K562 (cell line): ENCODE results near the gene DGLUCY. TPM values are rescaled to one million over a fixed set of nuclear protein-coding genes. Genes with fewer than 3 reads are reported as not detected.
"Not testable (repeated sequence)": the region's sequence is repeated elsewhere in the genome, so short reads cannot be mapped to it uniquely, and the experiment has no call there.

Source experiments
- ATAC-seq: fragments of 200-7000 bp; cut with Tn5 transposase; 3 replicates; pipeline ENCODE4 v1.9.1; 2020; ENCODE audit warnings: moderate library complexity
- BruUV-seq: library from RNA; stranded (reverse); fragments of 400-500 nt; replicated peaks from 2 replicates; lab custom pipeline; 2021; lab: Mats Ljungman, UMichigan
- CTCF ChIA-PET: fragments of 300-600 bp; formaldehyde crosslinking; extraction: SDS; loops from one replicate; lab custom pipeline; 2021; ENCODE audit warnings: low intra/inter-chr PET ratio; lab: Yijun Ruan, JAX
- POLR2A ChIA-PET: fragments of 300-600, 350-650 bp; sonication (Branson Sonifier 250); formaldehyde crosslinking; extraction: SDS; loops from one replicate; lab custom pipeline; 2021; ENCODE audit warnings: antibody characterized with exemption, inconsistent platforms; lab: Yijun Ruan, JAX
- DNase-seq, 4 experiments: peaks; one replicate each; pipeline versions ENCODE4 v3.0.0 to v3.0.0-alpha.2; 2011 to 2018; ENCODE audit warnings: low spot score in 3 of 4, mixed read lengths in 3 of 4; ENCODE audit errors: extremely low read depth in 1 of 4
- FAIRE-seq: peaks from 2 replicates; lab custom pipeline; 2011; peaks lifted over from hg19 to GRCh38; lab: Jason Lieb, UNC
- H2AFZ ChIP-seq: 2 replicates; pipeline ENCODE4 v1.6.0; 2011; ENCODE audit warnings: low read depth, low read length, control low read depth, inconsistent platforms
- H3K27ac ChIP-seq: fragments of 200-600 bp; 3 replicates; pipeline ENCODE4 v1.8.0; 2011; ENCODE audit warnings: low read depth, mild to moderate bottlenecking, control low read depth, inconsistent platforms, low read length, moderate library complexity, mixed read lengths; ENCODE audit errors: extremely low read depth
- H3K27me3 ChIP-seq, 2 experiments: fragments of 300-600 bp in 1 of 2; 2 replicates in 1 of 2; 3 replicates in 1 of 2; pipeline versions ENCODE4 v1.6.0 to v1.8.0; 2011; ENCODE audit warnings: inconsistent platforms in 2 of 2, low read length in 2 of 2, mild to moderate bottlenecking in 1 of 2, mixed read lengths in 1 of 2, moderate library complexity in 1 of 2; ENCODE audit not compliant: control insufficient read depth in 2 of 2, insufficient read depth in 2 of 2
- H3K36me3 ChIP-seq: fragments of 300-600 bp; 3 replicates; pipeline ENCODE4 v1.8.0; 2011; ENCODE audit warnings: mild to moderate bottlenecking, low read length, inconsistent platforms; ENCODE audit not compliant: control insufficient read depth, insufficient read depth
- H3K4me1 ChIP-seq, 2 experiments: fragments of 200-600 bp in 1 of 2; replicated peaks in 1 of 2; 2 replicates in 1 of 2; 3 replicates in 1 of 2; pipeline versions ENCODE4 v1.5.1 to v1.8.0; 2011; ENCODE audit warnings: inconsistent platforms in 2 of 2, low read length in 2 of 2, mild to moderate bottlenecking in 1 of 2, mixed read lengths in 1 of 2, moderate library complexity in 1 of 2; ENCODE audit not compliant: control insufficient read depth in 2 of 2, insufficient read depth in 2 of 2
- H3K4me2 ChIP-seq: 2 replicates; pipeline ENCODE4 v1.6.1; 2011; ENCODE audit warnings: low read length, control low read depth, inconsistent platforms, mixed read lengths; ENCODE audit not compliant: insufficient read depth
- H3K4me3 ChIP-seq: fragments of 200-600 bp; sonication (generic), shearing (Covaris generic); 2 replicates; pipeline ENCODE4 v1.5.1; 2016; ENCODE audit warnings: control low read depth, inconsistent platforms
- H3K79me2 ChIP-seq: fragments of 200-600 bp; 3 replicates; pipeline ENCODE4 v1.8.0; 2011; ENCODE audit warnings: low read length, inconsistent platforms; ENCODE audit not compliant: control insufficient read depth, insufficient read depth
- H3K9ac ChIP-seq, 2 experiments: 2 replicates each; pipeline versions ENCODE4 v1.6.0 to v1.6.1; 2011; ENCODE audit warnings: low read depth in 2 of 2, low read length in 2 of 2, control low read depth in 1 of 2, inconsistent platforms in 1 of 2, mild to moderate bottlenecking in 1 of 2, mixed read lengths in 1 of 2; ENCODE audit not compliant: insufficient read depth in 1 of 2
- H3K9me1 ChIP-seq: one replicate; pipeline ENCODE4 v1.6.0; 2011; ENCODE audit warnings: inconsistent platforms, mild to moderate bottlenecking, low read length, moderate library complexity; ENCODE audit not compliant: control insufficient read depth, insufficient read depth
- H3K9me3 ChIP-seq: replicated peaks from 2 replicates; pipeline ENCODE4 v1.5.1; 2011; ENCODE audit warnings: low read depth, low read length, inconsistent platforms; ENCODE audit not compliant: control insufficient read depth, insufficient read depth
- H4K20me1 ChIP-seq: replicated peaks from 2 replicates; pipeline ENCODE4 v1.6.1; 2011; ENCODE audit warnings: low read length, inconsistent platforms, mixed read lengths; ENCODE audit not compliant: control insufficient read depth, insufficient read depth
- CBX3 ChIP-seq, 2 experiments: IDR thresholded peaks; 1 replicate in 1 of 2; 2 replicates in 1 of 2; pipeline ENCODE4 v1.6.1; 2012; ENCODE audit warnings: inconsistent platforms in 2 of 2, low read length in 2 of 2, borderline replicate concordance in 1 of 2, control low read depth in 1 of 2
- CBX5 ChIP-seq: IDR thresholded peaks from 2 replicates; pipeline ENCODE4 v1.6.1; 2014; ENCODE audit warnings: low read depth, borderline replicate concordance
- TEAD4 ChIP-seq, 2 experiments: sonication (generic) in 1 of 2; formaldehyde crosslinking in 1 of 2; IDR thresholded peaks; 2 replicates each; pipeline versions ENCODE4 v1.6.1 to v1.8.0; 2012 to 2022; ENCODE audit warnings: borderline replicate concordance in 1 of 2, inconsistent platforms in 1 of 2, low read length in 1 of 2, mild to moderate bottlenecking in 1 of 2, missing genetic modification reagents in 1 of 2
- TRIM24 ChIP-seq, 2 experiments: fragments of 450-650 bp; IDR thresholded peaks; 2 replicates each; pipeline ENCODE4 v1.6.1; 2016
- TRIM28 ChIP-seq: fragments of 450-650 bp; IDR thresholded peaks from 2 replicates; pipeline ENCODE4 v1.6.1; 2017
- XRCC3 ChIP-seq: fragments of 450-650 bp; IDR thresholded peaks from 2 replicates; pipeline ENCODE4 v1.6.1; 2017; ENCODE audit warnings: mild to moderate bottlenecking, moderate library complexity
- ZBED1 ChIP-seq: IDR thresholded peaks from 2 replicates; pipeline ENCODE4 v1.6.1; 2014
- ZEB2 ChIP-seq: fragments of 450-650 bp; IDR thresholded peaks from 2 replicates; pipeline ENCODE4 v1.6.1; 2016
- ZNF280A ChIP-seq: fragments of 450-650 bp; IDR thresholded peaks from 2 replicates; pipeline ENCODE4 v1.6.1; 2018; ENCODE audit warnings: mild to moderate bottlenecking, low read depth; ENCODE audit not compliant: partially characterized antibody
- ZNF57 ChIP-seq: fragments of 450-650 bp; formaldehyde crosslinking; IDR thresholded peaks from 2 replicates; pipeline ENCODE4 v1.4.0; 2020; ENCODE audit warnings: mild to moderate bottlenecking, moderate library complexity
- WGBS: fragments of 100-300 bp; shearing (Covaris generic); methylation state at CpG from one replicate; pipeline ENCODE4 v1.1.6; 2016; ENCODE audit warnings: low coverage, mixed read lengths; ENCODE audit not compliant: insufficient coverage; ENCODE audit errors: missing lambda C conversion rate; 5-methylcytosine and 5-hydroxymethylcytosine counted together
- in situ Hi-C: fragments of 300-500 bp; cut with MboI; formaldehyde crosslinking; loops from 4 replicates; pipeline ENCODE4 v1.15.0; 2018; ENCODE audit warnings: inconsistent platforms, mixed read lengths
- intact Hi-C: fragments of 100-400 bp; cut with micrococcal nuclease; formaldehyde crosslinking; loops from 2 replicates; pipeline ENCODE4 v1.14.2; 2022
- polyA plus RNA-seq, 8 experiments: library from polyadenylated mRNA; depleted of rRNA in 4 of 8; stranded (reverse) in 5 of 8; unstranded in 3 of 8; fragments of >200 nt; fragmentation: Nextera tagmentation in 2 of 8; fragmentation: Illumina TruSeq in 1 of 8; extraction: Ambion mirVana in 2 of 8; extraction: Trizol in 1 of 8; gene quantifications; 2 replicates each; pipeline versions ENCODE4 v1.2.1 to v1.2.3, GENCODE V29; 2011 to 2014; ENCODE audit warnings: inconsistent platforms in 1 of 8, missing spikeins in 1 of 8
- total RNA-seq, 7 experiments: library from RNA; depleted of rRNA in 6 of 7; stranded (reverse); fragments of >200 nt in 6 of 7; fragmentation: Illumina TruSeq in 2 of 7; extraction: Trizol in 2 of 7; gene quantifications; 2 replicates each; pipeline versions ENCODE4 v1.2.1 to v1.2.3, GENCODE V29; 2011 to 2021; ENCODE audit warnings: low replicate concordance in 1 of 7

Gene DGLUCY
- total and polyA plus RNA-seq, 9 of the 15 experiments (the other 6 are each of a cell fraction or from before 2014, with no cell fraction given) = 9.9 to 28.4 (median 21.0) TPM

GRCh38 chr14:91200802-91201201 lies 86.9 kb downstream of the DGLUCY start:
- not testable (repeated sequence) for ATAC-seq

More at GRCh38 chr14:91200802-91201201, 86.9 kb downstream of the DGLUCY start:
- CTCF ChIA-PET; H2AFZ ChIP-seq; H3K79me2 ChIP-seq; FAIRE-seq; H3K9me1 ChIP-seq; H4K20me1 ChIP-seq; H3K4me3 ChIP-seq; in situ Hi-C loops; H3K4me2 ChIP-seq; H3K9ac ChIP-seq; BruUV-seq; H3K27ac ChIP-seq; H3K27me3 ChIP-seq; TF ChIP-seq TEAD4 (CRISPR knock-in tag; IDR thresholded peaks at IDR 0.05; ENCODE audit: borderline replicate concordance): not testable (repeated sequence)
- WGBS = 94% methylated on average over 5 of the region's 6 CpGs
- peaks cover 68% of the 10 kb centered on the region for H3K36me3 ChIP-seq
- TF ChIP-seq ZEB2 = 0 out of 2 replicates have a peak, but pooled peaks have one; percentile 47
- peak; percentile 73 for TF ChIP-seq ZNF280A
- peak; percentile 81; the same call in 1 of the 2 replicates for TF ChIP-seq ZBED1
- TF ChIP-seq CBX3 (IDR thresholded peaks at IDR 0.05; ENCODE audit: borderline replicate concordance in 1 of 2, low read length in 2 of 2) = peak in 1 of 2 experiments; percentile 97; a peak in 2 of 3 replicates
- peak; percentile 94 for TF ChIP-seq TRIM28
- TF ChIP-seq XRCC3 = peak; percentile 75; the same call in 1 of the 2 replicates
- TF ChIP-seq CBX5 = peak; percentile 86; the same call in 1 of the 2 replicates
- peak in 1 of 2 experiments; percentile 87; a peak in 2 of 4 replicates for TF ChIP-seq TRIM24 (IDR thresholded peaks at IDR 0.05)
- TF ChIP-seq ZNF57 (CRISPR knock-in tag) = peak; percentile 100
- TF ChIP-seq TEAD4 (IDR thresholded peaks at IDR 0.05; ENCODE audit: low read length) = peak; percentile 34; the same call in 1 of the 2 replicates
- peaks cover 22% of the 10 kb centered on the region for H3K9me3 ChIP-seq
- DNase-seq = peak in 1 of 4 experiments; percentile 32
- intact Hi-C loops = loop anchor here (5.0 kb wide), 1 partner anchor 66 kb away; no protein-coding TSS in a partner anchor
- POLR2A ChIA-PET = interaction anchor here (0.6 kb wide), 1 partner anchor 14 kb away, joined by 5 read pairs; no protein-coding TSS in a partner anchor
- H3K4me1 ChIP-seq = peaks cover 11 to 16% of the 10 kb centered on the region in 2 experiments
